ENCODE data around the gene SLC25A12.

- no peak for TF ChIP-seq CTCF (IDR thresholded peaks at IDR 0.05)
- TF ChIP-seq POLR2A (IDR thresholded peaks at IDR 0.05): no peak
Observed at GRCh38 chr2:171747371-171747770, 146.7 kb downstream of the SLC25A12 start.
